ENCODE data around the gene ZMYND15. TPM values are rescaled to one million over a fixed set of nuclear protein-coding genes. Genes with fewer than 3 reads are reported as not detected.

The ZMYND15 gene
- total and polyA plus RNA-seq, 2 of the 13 experiments (the other 11 are each of a cell fraction or from before 2014, with no cell fraction given): 0.24 to 2.7 TPM

GRCh38 chr17:4789951-4790704 lies 50.5 kb downstream of the ZMYND15 start (continued):
- TF ChIP-seq, protein P1, sequence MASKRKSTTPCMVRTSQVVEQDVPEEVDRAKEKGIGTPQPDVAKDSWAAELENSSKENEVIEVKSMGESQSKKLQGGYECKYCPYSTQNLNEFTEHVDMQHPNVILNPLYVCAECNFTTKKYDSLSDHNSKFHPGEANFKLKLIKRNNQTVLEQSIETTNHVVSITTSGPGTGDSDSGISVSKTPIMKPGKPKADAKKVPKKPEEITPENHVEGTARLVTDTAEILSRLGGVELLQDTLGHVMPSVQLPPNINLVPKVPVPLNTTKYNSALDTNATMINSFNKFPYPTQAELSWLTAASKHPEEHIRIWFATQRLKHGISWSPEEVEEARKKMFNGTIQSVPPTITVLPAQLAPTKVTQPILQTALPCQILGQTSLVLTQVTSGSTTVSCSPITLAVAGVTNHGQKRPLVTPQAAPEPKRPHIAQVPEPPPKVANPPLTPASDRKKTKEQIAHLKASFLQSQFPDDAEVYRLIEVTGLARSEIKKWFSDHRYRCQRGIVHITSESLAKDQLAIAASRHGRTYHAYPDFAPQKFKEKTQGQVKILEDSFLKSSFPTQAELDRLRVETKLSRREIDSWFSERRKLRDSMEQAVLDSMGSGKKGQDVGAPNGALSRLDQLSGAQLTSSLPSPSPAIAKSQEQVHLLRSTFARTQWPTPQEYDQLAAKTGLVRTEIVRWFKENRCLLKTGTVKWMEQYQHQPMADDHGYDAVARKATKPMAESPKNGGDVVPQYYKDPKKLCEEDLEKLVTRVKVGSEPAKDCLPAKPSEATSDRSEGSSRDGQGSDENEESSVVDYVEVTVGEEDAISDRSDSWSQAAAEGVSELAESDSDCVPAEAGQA (IDR thresholded peaks at IDR 0.05; ENCODE audit: low read depth): no peak
- TF ChIP-seq, protein P1 (CRISPR knock-in tag; IDR thresholded peaks at IDR 0.05; ENCODE audit: borderline replicate concordance): peak; percentile 53; the same call in 1 of the 2 replicates
- TF ChIP-seq, protein P2, sequence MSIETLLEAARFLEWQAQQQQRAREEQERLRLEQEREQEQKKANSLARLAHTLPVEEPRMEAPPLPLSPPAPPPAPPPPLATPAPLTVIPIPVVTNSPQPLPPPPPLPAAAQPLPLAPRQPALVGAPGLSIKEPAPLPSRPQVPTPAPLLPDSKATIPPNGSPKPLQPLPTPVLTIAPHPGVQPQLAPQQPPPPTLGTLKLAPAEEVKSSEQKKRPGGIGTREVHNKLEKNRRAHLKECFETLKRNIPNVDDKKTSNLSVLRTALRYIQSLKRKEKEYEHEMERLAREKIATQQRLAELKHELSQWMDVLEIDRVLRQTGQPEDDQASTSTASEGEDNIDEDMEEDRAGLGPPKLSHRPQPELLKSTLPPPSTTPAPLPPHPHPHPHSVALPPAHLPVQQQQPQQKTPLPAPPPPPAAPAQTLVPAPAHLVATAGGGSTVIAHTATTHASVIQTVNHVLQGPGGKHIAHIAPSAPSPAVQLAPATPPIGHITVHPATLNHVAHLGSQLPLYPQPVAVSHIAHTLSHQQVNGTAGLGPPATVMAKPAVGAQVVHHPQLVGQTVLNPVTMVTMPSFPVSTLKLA (IDR thresholded peaks at IDR 0.05): no peak
- TF ChIP-seq SNAPC4 (CRISPR knock-in tag; IDR thresholded peaks at IDR 0.05): no peak
- peak; percentile 48 for TF ChIP-seq XRCC5 (optimal IDR thresholded peaks at IDR 0.05; ENCODE audit: low read length)
- TF ChIP-seq, protein P3, sequence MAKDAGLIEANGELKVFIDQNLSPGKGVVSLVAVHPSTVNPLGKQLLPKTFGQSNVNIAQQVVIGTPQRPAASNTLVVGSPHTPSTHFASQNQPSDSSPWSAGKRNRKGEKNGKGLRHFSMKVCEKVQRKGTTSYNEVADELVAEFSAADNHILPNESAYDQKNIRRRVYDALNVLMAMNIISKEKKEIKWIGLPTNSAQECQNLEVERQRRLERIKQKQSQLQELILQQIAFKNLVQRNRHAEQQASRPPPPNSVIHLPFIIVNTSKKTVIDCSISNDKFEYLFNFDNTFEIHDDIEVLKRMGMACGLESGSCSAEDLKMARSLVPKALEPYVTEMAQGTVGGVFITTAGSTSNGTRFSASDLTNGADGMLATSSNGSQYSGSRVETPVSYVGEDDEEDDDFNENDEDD (CRISPR knock-in tag; IDR thresholded peaks at IDR 0.05; ENCODE audit: borderline replicate concordance): no peak; the same call in 1 of the 2 replicates
- no peak for TF ChIP-seq HMG20A (CRISPR knock-in tag; IDR thresholded peaks at IDR 0.05; ENCODE audit: borderline replicate concordance)
- TF ChIP-seq PAWR (CRISPR knock-in tag; IDR thresholded peaks at IDR 0.05; ENCODE audit: borderline replicate concordance): no peak
- TF ChIP-seq ZNF17 (CRISPR knock-in tag; IDR thresholded peaks at IDR 0.05): no peak
- TF ChIP-seq ZNF777 (CRISPR knock-in tag; IDR thresholded peaks at IDR 0.05): peak; percentile 71; the same call in 1 of the 2 replicates
- peak; percentile 56; the same call in 1 of the 2 replicates for TF ChIP-seq ZNF766 (CRISPR knock-in tag; IDR thresholded peaks at IDR 0.05; ENCODE audit: borderline replicate concordance)
- TF ChIP-seq ZSCAN12 (CRISPR knock-in tag; IDR thresholded peaks at IDR 0.05): 0 out of 2 replicates have a peak, but pooled peaks have one; percentile 77
- no peak for TF ChIP-seq HOXA5 (CRISPR knock-in tag; IDR thresholded peaks at IDR 0.05)
- no peak for TF ChIP-seq NR3C1 (CRISPR knock-in tag; IDR thresholded peaks at IDR 0.05)
- TF ChIP-seq KLF15 (CRISPR knock-in tag; IDR thresholded peaks at IDR 0.05; ENCODE audit: borderline replicate concordance): no peak; the same call in 1 of the 2 replicates
